GM18498 (cell line): ENCODE data around the gene GSTA2.
"Not testable (repeated sequence)": the region's sequence is repeated elsewhere in the genome, so short reads cannot be mapped to it uniquely, and the experiment has no call there.

Experiments
- ATAC-seq: cut with Tn5 transposase; IDR thresholded peaks from one replicate; pipeline ENCODE4 v1.9.1; 2021; ENCODE audit warnings: mild to moderate bottlenecking, moderate library complexity; ENCODE audit not compliant: unreplicated experiment

GSTA2 gene

DNA sequence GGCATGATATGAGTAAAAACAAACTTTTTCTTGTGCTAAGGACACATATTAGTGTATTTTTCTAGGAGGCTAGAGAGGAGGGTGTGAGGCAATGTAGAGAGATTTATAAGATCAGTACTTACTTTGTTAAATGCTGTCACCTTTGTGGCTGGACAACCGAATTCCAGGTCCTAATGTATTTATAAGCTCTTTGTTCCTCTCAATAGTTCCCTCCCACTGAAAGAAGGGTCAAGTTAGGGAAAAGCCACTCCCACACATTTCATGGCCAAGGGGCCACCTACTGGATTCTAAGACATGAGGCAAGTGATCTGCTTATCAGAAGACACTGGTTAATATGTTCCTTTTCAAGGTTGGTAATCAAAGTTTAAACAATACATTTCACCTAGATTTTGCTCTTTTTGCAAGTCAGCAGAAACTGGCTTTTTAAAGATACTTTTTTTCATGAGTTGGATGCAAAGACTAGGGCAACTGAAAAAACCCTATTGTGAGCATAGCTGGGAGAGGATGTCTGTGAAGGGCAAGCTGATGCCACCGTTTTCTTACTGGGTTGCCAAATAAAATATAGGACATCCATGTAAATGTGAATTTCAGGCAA is at the start of gene GSTA2:
GSTA2 (minus strand) TSS at position 154 of the 595 bp plus-strand sequence. CDS start 5,528 bp downstream, outside the sequence.
- not testable (repeated sequence) for ATAC-seq

DNA sequence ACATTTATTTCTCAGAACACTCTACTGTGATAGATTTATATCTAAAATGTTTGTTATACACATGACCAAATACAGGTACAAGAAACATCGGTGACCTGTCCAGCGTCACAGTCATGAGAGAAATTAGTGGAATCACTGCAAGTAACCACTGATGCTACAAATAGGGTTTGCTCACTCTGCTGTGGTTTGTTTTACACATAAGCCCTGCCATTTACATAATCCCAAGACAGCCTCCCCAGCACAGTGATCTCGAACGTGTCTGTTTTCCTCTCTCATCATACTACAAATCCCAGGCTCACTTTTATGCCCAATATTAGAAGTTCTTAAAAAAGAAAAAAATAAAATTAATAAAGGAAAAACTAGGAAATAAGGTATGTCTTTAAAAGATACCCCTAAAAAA is 46.5 kb upstream of the GSTA2 start:
- ATAC-seq = not testable (repeated sequence)

DNA sequence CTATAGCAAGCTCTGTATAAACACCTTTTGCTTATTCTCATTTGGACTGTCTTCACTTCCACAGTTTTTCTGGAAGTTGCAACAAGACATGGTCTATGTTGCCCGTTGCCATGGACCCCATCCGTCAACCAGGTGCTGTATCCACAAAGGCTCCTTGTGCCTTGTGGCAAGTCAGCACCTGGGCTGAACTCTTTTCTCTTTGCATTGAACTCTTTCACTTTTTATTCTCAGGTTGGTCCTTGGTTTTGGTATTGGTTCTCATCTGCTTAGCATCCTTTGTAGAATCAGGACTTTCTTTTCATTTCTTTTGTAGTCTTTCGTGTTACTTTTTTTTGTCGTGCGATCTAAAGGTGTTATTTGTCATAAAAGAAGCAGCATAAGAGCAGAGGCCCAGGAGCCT is 45.4 kb upstream of the GSTA2 start:
- no peak for ATAC-seq

DNA sequence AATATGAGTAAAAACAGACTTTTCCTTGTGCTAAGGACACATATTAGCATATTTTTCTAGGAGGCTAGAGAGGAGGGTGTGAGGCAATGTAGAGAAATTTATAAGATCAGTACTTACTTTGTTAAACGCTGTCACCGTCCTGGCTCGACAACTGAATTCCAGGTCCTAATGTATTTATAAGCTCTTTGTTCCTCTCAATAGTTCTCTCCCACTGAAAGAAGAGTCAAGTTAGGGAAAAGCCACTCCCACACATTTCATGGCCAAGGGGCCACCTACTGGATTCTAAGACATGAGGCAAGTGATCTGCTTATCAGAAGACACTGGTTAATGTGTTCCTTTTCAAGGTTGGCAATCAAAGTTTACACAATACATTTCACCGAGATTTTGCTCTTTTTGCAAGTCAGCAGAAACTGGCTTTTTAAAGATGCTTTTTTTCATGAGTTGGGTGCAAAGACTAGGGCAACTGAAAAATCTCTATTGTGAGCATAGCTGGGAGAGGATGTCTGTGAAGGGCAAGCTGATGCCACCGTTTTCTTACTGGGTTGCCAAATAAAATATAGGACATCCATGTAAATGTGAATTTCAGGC is 40.5 kb upstream of the GSTA2 start, which contains the start of gene GSTA1:
GSTA1 (minus strand) TSS at position 149 of the 588 bp plus-strand sequence. CDS start 4,549 bp downstream, outside the sequence.
- ATAC-seq = not testable (repeated sequence)

DNA sequence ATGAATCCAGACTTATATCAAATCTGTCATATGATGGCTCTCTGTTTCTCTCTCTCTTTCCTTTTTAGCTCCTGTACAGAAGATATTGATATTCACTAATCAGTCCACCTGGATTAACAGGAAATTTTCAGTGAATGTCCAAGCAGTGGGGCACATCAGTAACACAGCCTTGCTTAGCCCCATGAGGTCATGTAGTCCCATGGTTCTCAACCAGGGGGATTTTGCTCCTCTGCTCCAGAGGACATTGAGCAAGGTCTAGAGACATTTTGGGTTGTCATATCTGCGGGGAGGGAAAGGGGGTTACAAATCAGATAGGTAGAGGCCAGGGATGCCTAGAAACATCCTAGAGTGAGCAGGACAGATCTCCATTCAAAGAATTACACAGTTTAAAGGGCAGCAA is 39.5 kb upstream of the GSTA2 start:
- no peak for ATAC-seq

DNA sequence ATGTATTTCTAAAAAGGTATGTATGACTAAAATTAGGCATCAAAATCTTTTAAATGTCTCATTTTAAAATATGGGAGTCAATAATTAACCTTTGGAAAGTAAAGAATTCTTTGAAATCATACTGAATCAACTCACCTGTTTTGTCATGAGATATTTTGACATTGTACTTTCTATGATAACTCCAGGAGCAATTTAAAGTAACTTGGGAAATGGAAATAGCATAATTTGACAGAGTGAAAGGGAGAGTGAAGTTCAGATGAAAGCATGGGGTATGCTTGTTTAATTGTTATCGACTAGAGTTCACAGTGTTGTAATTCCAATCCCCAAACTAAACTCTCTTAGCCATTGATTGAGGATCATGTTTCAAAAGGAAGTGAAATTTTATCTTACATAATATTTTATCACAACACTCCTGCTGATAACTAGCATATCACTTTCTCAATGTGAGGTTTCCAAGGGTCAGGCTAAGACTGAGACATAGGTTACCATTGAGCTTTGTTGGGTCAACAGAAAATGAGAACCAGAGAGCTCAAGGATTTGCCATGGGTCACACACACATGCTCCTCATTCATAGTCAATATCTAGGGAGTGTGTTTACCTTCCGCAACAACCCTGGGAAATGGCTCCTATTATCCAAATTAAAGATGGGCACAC is 38.0 kb upstream of the GSTA2 start:
- no peak for ATAC-seq

DNA sequence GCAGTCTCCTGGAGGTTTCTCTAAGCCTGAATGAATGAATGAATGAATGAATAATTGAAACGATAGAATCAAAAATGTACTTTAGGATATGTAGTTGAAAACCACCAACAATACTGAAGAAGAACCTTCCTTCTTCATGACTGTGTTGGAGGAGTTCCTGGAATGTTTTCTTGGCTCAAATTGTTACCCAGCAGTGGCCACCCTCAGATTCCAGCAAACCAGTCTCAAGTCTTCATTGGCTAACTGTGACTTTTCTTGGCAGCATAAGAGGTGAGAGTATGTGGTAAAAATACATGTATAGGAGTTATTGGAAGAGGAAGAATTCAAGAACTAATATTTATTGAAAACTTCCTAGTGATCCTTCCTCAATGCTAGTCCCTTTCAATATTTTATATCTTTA is 36.0 kb upstream of the GSTA2 start:
- ATAC-seq = not testable (repeated sequence)

DNA sequence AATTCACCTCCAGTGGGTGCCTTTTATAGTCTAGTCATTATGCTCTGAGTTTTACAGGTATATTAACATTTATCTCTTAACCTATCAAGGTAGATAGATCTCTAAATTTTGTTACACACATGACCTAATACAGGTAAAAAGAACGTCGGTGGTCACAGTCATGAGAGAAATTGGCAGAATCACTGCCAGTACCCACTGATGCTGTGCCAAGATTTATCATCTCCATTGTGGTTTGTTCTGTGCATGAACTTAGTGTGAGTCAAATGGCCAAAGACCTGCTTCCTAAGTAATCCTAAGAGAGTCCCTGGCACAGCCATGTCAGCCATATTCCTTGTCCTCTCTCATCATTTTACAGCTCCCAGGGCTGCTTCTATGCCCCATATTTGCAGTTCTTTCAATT is 31.1 kb upstream of the GSTA2 start:
- ATAC-seq = not testable (repeated sequence)

DNA sequence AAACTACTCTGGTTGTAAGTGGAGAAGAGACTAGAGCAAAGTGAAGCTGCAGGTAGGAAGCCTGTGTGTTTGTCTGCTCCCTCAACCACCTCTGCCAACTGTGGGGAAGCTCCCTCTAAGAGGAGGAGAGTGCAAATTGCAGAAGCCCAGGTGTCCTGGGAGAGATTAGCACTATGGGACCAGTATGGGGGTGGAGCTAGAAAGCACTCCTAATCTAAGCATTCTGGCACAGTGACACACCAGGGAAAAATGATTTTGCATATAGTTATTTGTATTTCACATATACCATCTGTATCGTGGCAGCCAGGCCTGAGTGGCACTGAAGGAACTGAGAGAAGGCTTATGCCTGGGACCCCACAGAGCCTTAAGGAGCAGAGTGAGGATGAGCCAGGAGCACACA is 27.6 kb upstream of the GSTA2 start:
- no peak for ATAC-seq

DNA sequence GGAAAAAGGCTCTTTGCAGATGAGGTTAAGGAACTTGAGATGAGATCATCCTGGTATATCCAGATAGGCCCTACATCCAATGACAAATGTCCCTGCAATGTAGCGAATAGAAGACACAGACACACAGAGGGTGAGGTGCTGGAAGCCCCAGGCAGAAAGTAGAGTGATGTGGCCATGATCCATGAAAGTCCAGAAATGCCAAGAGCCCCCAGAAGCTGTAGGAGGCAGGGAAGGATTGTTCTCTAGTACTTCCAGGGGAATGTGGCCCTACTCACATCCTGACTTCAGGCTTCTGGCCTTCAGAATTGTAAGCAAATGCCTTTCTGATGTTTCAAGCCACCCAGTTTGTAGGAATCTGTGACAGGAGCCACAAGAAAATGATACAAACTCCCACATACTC is 26.4 kb upstream of the GSTA2 start:
- not testable (repeated sequence) for ATAC-seq

DNA sequence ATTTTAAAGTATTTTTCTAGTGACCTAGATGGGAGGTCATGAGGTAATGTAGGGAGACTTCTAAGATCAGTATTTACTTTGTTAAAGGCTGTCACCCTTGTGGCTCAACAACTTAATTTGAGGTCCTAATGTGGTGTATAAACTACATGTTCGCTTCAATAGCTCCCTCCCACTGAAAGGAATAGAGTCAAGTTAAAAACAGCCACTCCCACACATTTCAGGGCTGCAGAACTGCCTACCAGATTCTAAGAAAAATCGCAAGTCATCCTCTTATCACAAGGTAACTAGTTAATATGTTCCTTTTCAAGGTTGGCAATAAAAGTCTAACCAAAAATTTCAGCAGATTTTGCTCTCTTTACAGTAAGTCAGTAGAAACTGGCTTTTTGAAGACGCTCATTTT is 25.2 kb upstream of the GSTA2 start:
- ATAC-seq = no peak

DNA sequence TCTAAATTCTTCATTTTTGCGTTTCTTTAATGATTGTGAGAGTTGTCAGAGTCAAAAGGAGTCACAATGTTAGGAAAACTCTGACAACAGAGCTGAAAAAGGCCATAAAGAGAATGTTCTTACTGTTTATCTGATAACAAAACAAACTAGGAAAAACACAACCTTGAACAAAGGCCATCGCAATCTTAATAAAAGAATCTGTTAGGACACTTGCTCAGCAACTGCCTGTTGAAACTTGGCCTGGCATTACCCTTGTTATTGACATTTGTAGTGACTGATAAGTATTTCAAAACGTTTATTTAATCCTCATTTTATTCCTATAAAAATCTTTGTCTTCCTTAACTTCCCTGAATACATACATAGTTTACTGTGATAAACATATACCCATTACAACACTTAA is 24.6 kb upstream of the GSTA2 start:
- no peak for ATAC-seq

DNA sequence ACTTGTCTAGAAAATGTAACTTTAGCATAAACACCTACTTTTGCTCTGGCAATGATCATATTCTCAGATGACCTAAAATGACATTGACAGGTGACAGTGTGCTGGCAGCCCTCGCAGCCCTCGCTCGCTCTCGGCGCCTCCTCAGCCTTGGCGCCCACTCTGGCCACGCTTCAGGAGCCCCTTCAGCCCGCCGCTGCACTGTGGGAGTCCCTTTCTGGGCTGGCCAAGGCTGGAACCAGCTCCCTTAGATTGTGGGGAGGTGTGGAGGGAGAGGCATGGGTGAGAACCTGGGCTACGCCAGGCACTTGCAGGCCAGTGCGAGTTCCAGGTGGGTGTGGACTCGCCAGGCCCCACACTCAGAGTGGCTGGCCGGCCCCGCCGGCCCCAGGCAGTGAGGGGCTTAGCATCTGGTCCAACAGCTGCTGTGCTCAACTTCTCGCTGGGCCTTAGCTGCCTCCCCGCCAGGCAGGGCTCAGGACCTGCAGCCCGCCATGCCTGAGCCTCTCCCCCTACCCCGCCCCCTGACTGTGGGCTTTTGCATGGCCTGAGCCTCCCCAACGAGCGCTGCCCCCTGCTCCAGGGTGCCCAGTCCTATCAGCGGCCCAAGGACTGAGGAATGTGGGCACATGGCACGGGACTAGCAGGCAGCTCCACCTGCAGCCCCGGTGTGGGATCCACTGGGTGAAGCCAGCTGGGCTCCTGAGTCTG is 23.1 kb upstream of the GSTA2 start:
- no peak for ATAC-seq

DNA sequence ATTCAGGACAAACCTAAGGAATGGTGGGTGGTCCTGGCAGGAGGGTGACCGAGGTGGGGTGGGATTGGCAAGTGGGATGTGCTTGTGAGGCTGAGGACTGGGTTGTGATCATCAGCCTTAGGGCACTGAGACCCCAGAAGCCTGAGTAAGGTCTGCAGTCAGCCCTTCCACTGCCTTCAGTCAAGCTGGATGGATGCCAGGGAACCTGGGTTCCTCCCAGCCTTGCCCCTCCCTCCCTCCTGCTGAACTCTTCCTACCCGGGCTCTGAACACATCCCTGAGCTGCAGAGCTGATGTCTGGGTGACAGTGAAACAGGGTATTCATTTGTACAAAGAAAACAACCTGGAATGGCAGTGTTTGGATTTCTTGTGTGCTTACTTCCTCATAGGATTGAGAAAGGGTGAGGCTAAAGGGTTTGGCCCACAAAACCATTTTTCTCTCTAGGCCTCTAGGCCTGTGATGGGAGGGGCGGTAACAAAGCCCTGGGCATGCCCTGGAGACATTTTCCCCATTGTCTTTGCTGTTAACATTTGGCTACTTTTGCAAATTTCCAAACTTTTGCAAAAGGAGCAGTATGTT is 19.5 kb upstream of the GSTA2 start:
- not testable (repeated sequence) for ATAC-seq

DNA sequence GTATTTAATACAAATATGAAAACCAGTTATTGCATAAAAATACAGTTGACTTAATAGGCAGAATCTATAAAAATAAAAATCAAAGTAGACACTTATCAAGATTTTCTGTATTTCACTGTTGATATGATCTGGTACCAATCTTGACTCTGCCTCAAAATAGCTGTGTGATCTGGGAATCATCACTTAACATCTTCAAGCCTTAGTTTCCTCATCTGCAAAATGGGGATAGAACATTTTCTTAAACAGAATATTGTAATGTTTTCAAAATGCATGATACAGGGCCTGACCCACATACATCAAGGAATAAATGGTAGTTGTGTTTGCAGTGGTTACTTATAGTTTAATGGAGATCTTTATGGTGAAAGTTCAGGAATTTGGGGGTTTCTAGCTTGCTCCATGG is 18.9 kb upstream of the GSTA2 start:
- not testable (repeated sequence) for ATAC-seq

DNA sequence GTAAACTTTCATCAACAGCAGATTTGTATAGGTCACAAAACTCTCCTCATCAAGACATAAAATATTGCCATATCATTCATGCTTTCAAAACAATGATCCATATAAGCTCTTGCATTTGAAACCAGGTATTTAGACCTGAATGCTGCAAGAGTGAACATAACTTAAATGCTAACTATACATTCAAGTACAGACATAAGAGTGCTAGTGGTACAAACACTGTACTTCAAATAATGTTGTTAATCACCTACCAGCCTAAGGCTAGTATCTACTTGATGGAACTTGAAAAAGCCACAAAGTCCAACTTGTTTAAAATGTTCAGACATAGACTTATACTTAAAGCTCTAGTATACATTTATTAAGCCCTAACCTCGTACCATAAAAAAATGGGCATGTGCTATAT is 16.0 kb upstream of the GSTA2 start:
- no peak for ATAC-seq

DNA sequence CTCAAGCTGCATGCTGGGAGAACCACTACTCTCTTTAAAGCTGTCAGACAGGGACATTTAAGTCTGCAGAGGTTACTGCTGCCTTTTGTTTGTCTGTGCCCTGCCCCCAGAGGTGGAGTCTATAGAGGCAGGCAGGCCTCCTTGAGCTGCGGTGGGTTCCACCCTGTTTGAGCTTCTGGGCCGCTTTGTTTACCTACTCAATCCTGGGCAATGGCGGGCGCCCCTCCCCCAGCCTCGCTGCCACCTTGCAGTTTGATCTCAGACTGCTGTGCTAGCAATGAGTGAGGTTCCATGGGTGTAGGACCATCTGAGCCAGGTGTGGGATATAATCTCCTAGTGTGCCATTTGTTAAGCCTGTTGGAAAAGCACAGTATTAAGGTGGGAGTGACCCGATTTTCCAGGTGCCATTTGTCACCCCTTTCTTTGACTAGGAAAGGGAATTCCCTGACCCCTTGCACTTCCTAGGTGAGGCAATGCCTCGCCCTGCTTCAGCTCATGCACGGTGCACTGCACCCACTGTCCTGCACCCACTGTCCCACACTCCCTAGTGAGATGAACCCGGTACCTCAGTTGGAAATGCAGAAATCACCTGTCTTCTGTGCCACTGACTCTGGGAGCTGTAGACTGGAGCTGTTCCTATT is 13.6 kb upstream of the GSTA2 start:
- not testable (repeated sequence) for ATAC-seq

DNA sequence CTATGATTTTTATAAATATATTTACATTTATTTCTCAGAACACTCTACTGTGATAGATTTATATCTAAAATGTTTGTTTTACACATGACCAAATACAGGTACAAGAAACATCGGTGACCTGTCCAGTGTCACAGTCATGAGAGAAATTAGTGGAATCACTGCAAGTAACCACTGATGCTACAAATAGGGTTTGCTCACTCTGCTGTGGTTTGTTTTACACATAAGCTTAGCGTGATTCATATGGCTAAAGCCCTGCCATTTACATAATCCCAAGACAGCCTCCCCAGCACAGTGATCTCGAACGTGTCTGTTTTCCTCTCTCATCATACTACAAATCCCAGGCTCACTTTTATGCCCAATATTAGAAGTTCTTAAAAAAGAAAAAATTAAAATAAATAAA is 6.1 kb upstream of the GSTA2 start:
- not testable (repeated sequence) for ATAC-seq

DNA sequence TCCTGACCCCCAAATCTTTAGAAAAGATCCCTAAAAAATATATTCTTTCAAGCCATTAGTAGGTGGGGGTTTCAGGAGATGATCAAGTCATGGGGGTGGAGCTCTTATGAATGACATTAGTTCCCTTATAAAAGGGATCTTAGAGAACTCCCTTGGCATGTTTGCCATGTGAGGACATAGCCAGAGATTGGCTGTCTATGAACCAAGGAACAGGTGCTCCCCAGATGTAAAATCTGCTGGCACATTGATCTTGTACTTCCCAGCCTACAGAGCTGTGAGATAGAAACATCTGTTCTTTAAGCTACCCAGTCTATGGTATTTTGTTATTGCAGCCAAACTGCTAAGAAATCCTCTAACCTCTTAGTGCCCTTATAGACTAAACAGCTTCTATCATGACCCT is 4.4 kb upstream of the GSTA2 start:
- ATAC-seq = not testable (repeated sequence)

DNA sequence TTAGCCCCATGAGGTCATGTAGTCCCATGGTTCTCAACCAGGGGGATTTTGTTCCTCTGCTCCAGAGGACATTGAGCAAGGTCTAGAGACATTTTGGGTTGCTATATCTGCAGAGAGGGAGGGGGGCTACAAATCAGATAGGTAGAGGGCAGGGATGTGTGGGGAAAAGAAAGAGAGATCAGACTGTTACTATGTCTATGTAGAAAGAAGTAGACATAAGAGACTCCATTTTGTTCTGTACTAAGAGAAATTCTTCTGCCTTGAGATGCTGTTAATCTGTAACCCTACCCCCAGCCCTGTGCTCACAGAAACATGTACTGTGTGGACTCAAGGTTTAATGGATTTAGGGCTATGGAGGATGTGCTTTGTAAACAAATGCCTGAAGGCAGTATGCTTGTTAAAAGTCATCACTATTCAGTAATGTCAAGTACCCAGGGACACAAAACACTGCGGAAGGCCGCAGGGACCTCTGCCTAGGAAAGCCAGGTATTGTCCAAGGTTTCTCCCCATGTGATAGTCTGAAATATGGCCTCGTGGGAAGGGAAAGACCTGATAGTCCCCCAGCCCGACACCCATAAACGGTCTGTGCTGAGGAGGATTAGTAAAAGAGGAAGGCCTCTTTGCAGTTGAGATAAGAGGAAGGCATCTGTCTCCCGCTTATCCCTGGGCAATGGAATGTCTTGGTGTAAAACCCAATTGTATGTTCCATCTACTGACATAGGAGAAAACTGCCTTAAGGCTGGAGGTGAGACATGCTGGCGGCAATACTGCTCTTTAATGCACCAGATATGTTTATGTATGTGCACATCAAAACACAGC is 1.4 kb downstream of the GSTA2 start:
- not testable (repeated sequence) for ATAC-seq
